ENCODE results near the gene TMA7. TPM values are rescaled to one million over a fixed set of nuclear protein-coding genes. Genes with fewer than 3 reads are reported as not detected.
A peak's percentile ranks its signal among the peaks of the same experiment; 100 is the strongest.

The TMA7 gene
- total RNA-seq, 2 donors from 2014 or later, result 290 to 326 TPM

GRCh38 chr3:48469046-48469915, 29.2 kb downstream of the TMA7 start:
- Mint-ChIP-seq H3K27me3 (ENCODE audit: insufficient read depth) (no peaks in the 10 kb centered on the region), H3K9me3 (no peaks in the 10 kb centered on the region), H3K36me3 (ENCODE audit: low read depth) (peaks cover 27% of the 10 kb centered on the region), H3K27ac (peak overlapping the region; percentile 39), H3K4me1 (peaks cover 22% of the 10 kb centered on the region), H3K4me3 (no peak overlapping the region)
- Histone ChIP-seq H3K36me3 (ENCODE audit: control insufficient read depth, insufficient read depth, low read length) (peaks cover 26% of the 10 kb centered on the region), H3K9ac (ENCODE audit: extremely low read depth, low read length, poor library complexity, severe bottlenecking) (no peak overlapping the region), H3K4me1 (ENCODE audit: control insufficient read depth, insufficient read depth, low read length) (peaks cover 12% of the 10 kb centered on the region), H3K27me3 (ENCODE audit: control insufficient read depth, insufficient read depth, low read length, poor library complexity, severe bottlenecking) (no peaks in the 10 kb centered on the region), H3K4me3 (ENCODE audit: low read length) (no peak overlapping the region), H3K27ac (ENCODE audit: low read depth, low read length) (no peak overlapping the region), H3K9me3 (ENCODE audit: control insufficient read depth, low read length) (no peaks in the 10 kb centered on the region)
- no peak for TF ChIP-seq CTCF (conservative IDR thresholded peaks at IDR 0.05)
- DNase-seq, result peak; percentile 46
- WGBS, 2 experiments (ENCODE audit: insufficient coverage in 1 of 2, insufficient read length in 1 of 2), result 95 to 97% methylated on average over 18 to 29 of the region's 29 CpGs

GRCh38 chr3:48470286-48470685, 30.2 kb downstream of the TMA7 start:
- peak; percentile 41 for DNase-seq
- Histone ChIP-seq H3K27ac (ENCODE audit: low read depth, low read length) (peak overlapping the region; percentile 47), H3K36me3 (ENCODE audit: control insufficient read depth, insufficient read depth, low read length) (peaks cover 26% of the 10 kb centered on the region), H3K9me3 (ENCODE audit: control insufficient read depth, low read length) (no peaks in the 10 kb centered on the region), H3K4me3 (ENCODE audit: low read length) (no peak overlapping the region), H3K4me1 (ENCODE audit: control insufficient read depth, insufficient read depth, low read length) (peaks cover 17% of the 10 kb centered on the region), H3K9ac (ENCODE audit: extremely low read depth, low read length, poor library complexity, severe bottlenecking) (no peak overlapping the region), H3K27me3 (ENCODE audit: control insufficient read depth, insufficient read depth, low read length, poor library complexity, severe bottlenecking) (no peaks in the 10 kb centered on the region)
- Mint-ChIP-seq H3K4me3 (peak overlapping the region; percentile 6), H3K36me3 (ENCODE audit: low read depth) (peaks cover 32% of the 10 kb centered on the region), H3K27ac (peak overlapping the region; percentile 57), H3K4me1 (peaks cover 28% of the 10 kb centered on the region), H3K9me3 (no peaks in the 10 kb centered on the region), H3K27me3 (ENCODE audit: insufficient read depth) (no peaks in the 10 kb centered on the region)
- 93 to 100% methylated on average over 1 of the region's 1 CpG for WGBS, 2 experiments (ENCODE audit: insufficient coverage in 1 of 2, insufficient read length in 1 of 2)
- no peak for TF ChIP-seq CTCF (conservative IDR thresholded peaks at IDR 0.05)

GRCh38 chr3:48472673-48472922, 32.5 kb downstream of the TMA7 start:
- Histone ChIP-seq H3K9me3 (ENCODE audit: control insufficient read depth, low read length) (no peaks in the 10 kb centered on the region), H3K27me3 (ENCODE audit: control insufficient read depth, insufficient read depth, low read length, poor library complexity, severe bottlenecking) (no peaks in the 10 kb centered on the region), H3K36me3 (ENCODE audit: control insufficient read depth, insufficient read depth, low read length) (peaks cover 16% of the 10 kb centered on the region), H3K9ac (ENCODE audit: extremely low read depth, low read length, poor library complexity, severe bottlenecking) (peak overlapping the region; percentile 82), H3K4me1 (ENCODE audit: control insufficient read depth, insufficient read depth, low read length) (peaks cover 10% of the 10 kb centered on the region), H3K27ac (ENCODE audit: low read depth, low read length) (peak overlapping the region; percentile 59), H3K4me3 (ENCODE audit: low read length) (peak overlapping the region; percentile 84)
- Mint-ChIP-seq H3K4me3 (peak overlapping the region; percentile 77), H3K27ac (peak overlapping the region; percentile 99), H3K36me3 (ENCODE audit: low read depth) (peaks cover 22% of the 10 kb centered on the region), H3K4me1 (peaks cover 20% of the 10 kb centered on the region), H3K27me3 (ENCODE audit: insufficient read depth) (no peaks in the 10 kb centered on the region), H3K9me3 (no peaks in the 10 kb centered on the region)
- no peak for TF ChIP-seq CTCF (conservative IDR thresholded peaks at IDR 0.05)
- 13 to 20% methylated on average over 4 to 5 of the region's 5 CpGs for WGBS, 2 experiments (ENCODE audit: insufficient coverage in 1 of 2, insufficient read length in 1 of 2)
- no peak for DNase-seq

Measured in endodermal cell (in vitro differentiated cells).